Measurements from ENCODE around the gene LRRC36.

DNA sequence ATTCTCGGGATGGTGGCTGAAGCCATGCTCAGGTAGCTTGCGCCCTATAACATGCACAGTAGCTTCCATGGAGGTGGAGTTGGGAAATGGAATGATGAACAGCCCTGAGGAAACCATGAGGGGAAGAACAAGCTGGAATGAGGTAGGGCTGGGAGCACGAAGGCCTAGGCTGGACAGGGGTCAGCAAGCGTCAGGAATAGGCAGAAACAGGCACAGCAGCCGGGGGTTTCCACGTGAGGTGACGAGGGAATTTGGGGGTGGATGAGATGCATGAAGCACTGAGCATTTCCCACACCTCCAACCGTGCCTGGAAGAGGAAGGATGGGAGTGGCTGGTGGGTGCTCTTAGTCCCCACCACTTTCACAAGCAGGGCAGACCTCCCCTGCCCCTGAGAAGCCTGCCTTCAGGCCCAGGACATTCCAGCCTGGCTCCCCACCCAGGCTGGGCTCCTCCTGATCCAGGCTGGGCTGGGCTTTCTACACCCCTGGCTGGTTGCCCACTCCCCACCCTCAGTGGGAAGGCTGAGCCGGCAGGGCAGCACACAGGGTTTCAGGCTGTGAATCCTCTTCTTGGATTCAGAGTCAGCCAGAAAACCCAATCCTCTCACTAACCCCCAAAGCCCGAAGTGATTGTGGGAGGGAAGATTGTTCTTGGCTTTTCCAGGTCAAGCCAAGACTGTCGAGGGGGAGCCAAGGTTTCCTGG, 25.4 kb upstream of the LRRC36 start:
- TF ChIP-seq CTCF (IDR thresholded peaks at IDR 0.05; ENCODE audit: low read depth, low read length, poor library complexity, severe bottlenecking) (no peak), EZH2phosphoT487 (IDR thresholded peaks at IDR 0.05; ENCODE audit: borderline replicate concordance, low read length) (no peak)
